Ectodermal cell (in vitro differentiated cells): ENCODE results near the gene ALKBH3.
A peak's percentile ranks its signal among the peaks of the same experiment; 100 is the strongest.

ENCODE experiments used
- H3K27ac ChIP-seq: 2 replicates; pipeline ENCODE4 v1.7.0; 2013; ENCODE audit warnings: mild to moderate bottlenecking, low read depth, low read length; ENCODE audit not compliant: insufficient read depth, poor library complexity, severe bottlenecking
- H3K27me3 ChIP-seq: 2 replicates; pipeline ENCODE4 v1.7.0; 2013; ENCODE audit warnings: mild to moderate bottlenecking, low read length; ENCODE audit not compliant: insufficient read depth, control insufficient read depth, poor library complexity, severe bottlenecking
- H3K36me3 ChIP-seq: one replicate; pipeline ENCODE4 v1.7.0; 2013; ENCODE audit warnings: low read length; ENCODE audit not compliant: control insufficient read depth, insufficient read depth
- H3K4me1 ChIP-seq: one replicate; pipeline ENCODE4 v1.7.0; 2013; ENCODE audit warnings: low read length; ENCODE audit not compliant: control insufficient read depth, insufficient read depth
- H3K4me3 ChIP-seq: 2 replicates; pipeline ENCODE4 v1.7.0; 2013; ENCODE audit warnings: low read depth, low read length, control low read depth; ENCODE audit not compliant: insufficient read depth
- H3K9me3 ChIP-seq: 2 replicates; pipeline ENCODE4 v1.7.0; 2013; ENCODE audit warnings: mild to moderate bottlenecking, low read length, moderate library complexity; ENCODE audit not compliant: control insufficient read depth
- WGBS, 2 experiments: methylation state at CpG; one replicate each; pipeline ENCODE4 v1.1.7; 2013; ENCODE audit warnings: missing lambda C conversion rate in 2 of 2; 5-methylcytosine and 5-hydroxymethylcytosine counted together

ALKBH3 gene

GRCh38 chr11:43879789-43880639 is 617 bp upstream of the ALKBH3 start:
- Histone ChIP-seq H3K4me1 (peaks cover 5% of the 10 kb centered on the region), H3K9me3 (peaks cover 2% of the 10 kb centered on the region), H3K4me3 (peak overlapping the region; percentile 86), H3K36me3 (peaks cover 7% of the 10 kb centered on the region), H3K27me3 (peaks cover 49% of the 10 kb centered on the region), H3K27ac (no peak overlapping the region)
- 53 to 56% methylated on average over 13 of the region's 13 CpGs for WGBS, 2 experiments

DNA sequence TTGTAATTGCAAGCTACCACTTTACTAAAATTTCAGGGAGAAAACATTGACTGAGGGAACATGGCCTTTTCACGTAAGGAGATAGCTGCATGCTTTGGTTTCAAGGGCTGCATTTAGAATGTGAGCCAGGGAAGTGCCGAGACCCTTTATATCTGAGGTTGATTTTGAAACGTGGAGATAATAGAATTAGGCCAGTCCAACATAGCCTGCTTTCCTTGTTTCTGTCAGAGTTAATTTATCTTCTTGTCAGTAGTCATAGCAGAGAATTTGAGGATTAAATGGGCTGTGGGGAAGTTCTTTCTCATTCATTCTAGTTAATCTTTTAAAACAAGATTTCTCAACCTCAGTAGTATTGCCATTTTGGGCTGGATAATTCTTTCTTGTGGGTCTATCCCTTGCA is 12.2 kb downstream of the ALKBH3 start:
- Histone ChIP-seq H3K9me3 (no peaks in the 10 kb centered on the region), H3K36me3 (peaks cover 12% of the 10 kb centered on the region), H3K27me3 (no peaks in the 10 kb centered on the region), H3K4me1 (no peaks in the 10 kb centered on the region), H3K4me3 (no peak overlapping the region), H3K27ac (no peak overlapping the region)
- WGBS, 2 experiments, result 46 to 55% methylated on average over 3 of the region's 3 CpGs

GRCh38 chr11:43894546-43894945 is 13.9 kb downstream of the ALKBH3 start:
- Histone ChIP-seq H3K9me3 (no peaks in the 10 kb centered on the region), H3K36me3 (peaks cover 28% of the 10 kb centered on the region), H3K4me3 (no peak overlapping the region), H3K27me3 (no peaks in the 10 kb centered on the region), H3K27ac (no peak overlapping the region), H3K4me1 (no peaks in the 10 kb centered on the region)
- 80 to 90% methylated on average over 2 of the region's 2 CpGs for WGBS, 2 experiments

DNA sequence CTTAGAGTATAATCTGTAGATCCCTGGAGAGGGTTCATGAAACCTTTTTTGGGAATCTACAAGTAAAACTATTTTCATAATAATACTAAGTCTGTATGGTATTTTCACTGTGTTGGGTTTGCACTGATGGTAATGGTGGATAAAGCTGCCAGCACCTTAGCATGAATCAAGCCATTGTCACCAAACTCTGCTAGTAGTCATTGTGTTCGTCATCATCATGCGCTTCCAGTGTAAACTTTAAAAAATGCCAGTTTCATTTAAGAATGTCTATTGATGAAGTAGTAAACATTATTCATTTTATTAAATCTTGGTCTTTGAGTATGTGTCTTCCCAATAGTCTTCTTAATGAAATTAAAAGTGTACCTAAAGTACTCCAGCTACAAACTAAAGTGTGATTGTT is 15.0 kb downstream of the ALKBH3 start:
- no peak overlapping the region for H3K4me3 ChIP-seq
- H3K27me3 ChIP-seq, result no peaks in the 10 kb centered on the region
- H3K36me3 ChIP-seq, result peaks cover 30% of the 10 kb centered on the region
- H3K27ac ChIP-seq, result no peak overlapping the region
- no peaks in the 10 kb centered on the region for H3K9me3 ChIP-seq
- no peaks in the 10 kb centered on the region for H3K4me1 ChIP-seq
- WGBS, 2 experiments, result 93 to 100% methylated on average over 2 of the region's 2 CpGs

DNA sequence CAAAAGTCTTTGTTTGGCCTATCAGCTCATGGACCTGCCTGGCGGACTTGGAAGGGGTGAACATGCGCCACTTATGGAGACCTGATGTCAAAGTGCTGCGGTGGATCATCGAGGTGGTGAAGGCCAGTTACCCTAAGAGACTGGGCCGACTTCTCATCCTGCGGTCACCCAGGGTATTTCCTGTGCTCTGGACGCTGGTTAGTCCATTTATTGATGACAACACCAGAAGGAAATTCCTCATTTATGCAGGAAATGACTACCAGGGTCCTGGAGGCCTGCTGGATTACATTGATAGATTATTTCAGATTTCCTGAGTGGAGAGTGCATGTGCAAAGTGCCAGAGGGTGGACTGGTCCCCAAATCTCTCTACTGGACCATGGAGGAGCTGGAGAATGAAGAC is 17.9 kb downstream of the ALKBH3 start:
- no peaks in the 10 kb centered on the region for H3K27me3 ChIP-seq
- WGBS, 2 experiments, result 96% methylated on average over 7 of the region's 7 CpGs
- no peaks in the 10 kb centered on the region for H3K4me1 ChIP-seq
- peaks cover 22% of the 10 kb centered on the region for H3K36me3 ChIP-seq
- H3K4me3 ChIP-seq, result no peak overlapping the region
- no peaks in the 10 kb centered on the region for H3K9me3 ChIP-seq
- H3K27ac ChIP-seq, result no peak overlapping the region

GRCh38 chr11:43899094-43899493 is 18.5 kb downstream of the ALKBH3 start:
- WGBS, 2 experiments, result 89% methylated on average over 13 of the region's 13 CpGs
- H3K4me1 ChIP-seq, result no peaks in the 10 kb centered on the region
- H3K27me3 ChIP-seq, result no peaks in the 10 kb centered on the region
- H3K36me3 ChIP-seq, result peaks cover 22% of the 10 kb centered on the region
- H3K4me3 ChIP-seq, result no peak overlapping the region
- no peaks in the 10 kb centered on the region for H3K9me3 ChIP-seq
- H3K27ac ChIP-seq, result no peak overlapping the region

DNA sequence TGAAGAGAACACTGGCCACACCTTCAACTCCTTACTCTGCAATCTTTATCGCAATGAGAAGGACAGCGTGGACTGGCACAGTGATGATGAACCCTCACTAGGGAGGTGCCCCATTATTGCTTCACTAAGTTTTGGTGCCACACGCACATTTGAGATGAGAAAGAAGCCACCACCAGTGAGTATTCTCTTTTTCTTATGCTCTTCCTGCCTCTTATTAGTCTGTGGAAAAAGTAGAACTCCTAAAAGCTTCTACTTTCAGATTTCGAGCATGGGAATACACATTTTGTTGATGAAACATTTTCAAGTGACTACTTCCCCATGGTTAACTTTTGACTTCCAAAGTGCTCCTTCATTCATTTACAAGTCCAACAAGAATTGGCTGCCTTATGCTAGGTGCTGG is 20.9 kb downstream of the ALKBH3 start:
- no peaks in the 10 kb centered on the region for H3K4me1 ChIP-seq
- peaks cover 18% of the 10 kb centered on the region for H3K36me3 ChIP-seq
- no peaks in the 10 kb centered on the region for H3K9me3 ChIP-seq
- no peak overlapping the region for H3K27ac ChIP-seq
- WGBS, 2 experiments, result 94 to 98% methylated on average over 4 of the region's 4 CpGs
- H3K4me3 ChIP-seq, result no peak overlapping the region
- H3K27me3 ChIP-seq, result no peaks in the 10 kb centered on the region

DNA sequence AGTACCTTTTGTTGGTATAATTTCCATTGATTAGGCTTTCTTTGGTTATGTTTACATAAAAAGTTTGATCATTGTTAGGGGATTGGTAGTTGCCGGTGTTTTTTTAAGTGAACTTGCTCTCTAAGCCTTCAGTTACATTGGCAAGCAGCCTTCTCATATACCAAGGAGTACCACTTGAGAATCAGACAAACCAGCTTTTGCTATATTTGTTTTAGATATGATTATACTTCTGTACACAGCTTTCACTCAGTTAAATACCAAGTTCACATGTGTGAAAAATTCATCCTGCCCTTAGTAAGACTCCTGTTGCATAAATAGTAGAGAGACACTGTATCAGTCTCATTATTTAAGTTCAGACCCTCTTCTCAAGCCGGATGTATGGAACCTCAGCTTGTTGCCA is 22.4 kb downstream of the ALKBH3 start:
- no peaks in the 10 kb centered on the region for H3K9me3 ChIP-seq
- no peak overlapping the region for H3K27ac ChIP-seq
- no peaks in the 10 kb centered on the region for H3K4me1 ChIP-seq
- no peaks in the 10 kb centered on the region for H3K27me3 ChIP-seq
- H3K36me3 ChIP-seq, result peaks cover 15% of the 10 kb centered on the region
- H3K4me3 ChIP-seq, result no peak overlapping the region
- 96 to 100% methylated on average over 2 of the region's 2 CpGs for WGBS, 2 experiments

GRCh38 chr11:43903969-43904368 is 23.3 kb downstream of the ALKBH3 start:
- no peak overlapping the region for H3K4me3 ChIP-seq
- no peak overlapping the region for H3K27ac ChIP-seq
- H3K27me3 ChIP-seq, result no peaks in the 10 kb centered on the region
- H3K36me3 ChIP-seq, result peaks cover 8% of the 10 kb centered on the region
- WGBS, 2 experiments, result 96 to 97% methylated on average over 4 of the region's 4 CpGs
- no peaks in the 10 kb centered on the region for H3K4me1 ChIP-seq
- no peaks in the 10 kb centered on the region for H3K9me3 ChIP-seq

- Histone ChIP-seq H3K27ac (no peak overlapping the region), H3K4me3 (no peak overlapping the region), H3K36me3 (no peaks in the 10 kb centered on the region), H3K4me1 (no peaks in the 10 kb centered on the region), H3K9me3 (no peaks in the 10 kb centered on the region), H3K27me3 (no peaks in the 10 kb centered on the region)
- 91 to 95% methylated on average over 10 of the region's 10 CpGs for WGBS, 2 experiments
These were observed 24.3 kb downstream of the ALKBH3 start for GRCh38 chr11:43904742-43905535.
